Coronary artery (tissue), 2 donors: ENCODE data around the gene CPD.
A peak's percentile ranks its signal among the peaks of the same experiment; 100 is the strongest.

ENCODE experiments used
- DNase-seq: peaks from one replicate; pipeline ENCODE4 v3.0.0-alpha.2; 2017; ENCODE audit warnings: low spot score
- H3K27ac ChIP-seq, 2 donors: fragments of 200-600 bp; sonication (generic); one replicate each; pipeline ENCODE4 v1.5.1; 2016 to 2019
- H3K4me3 ChIP-seq: fragments of 200-600 bp; sonication (generic); 2 replicates; pipeline ENCODE4 v1.5.1; 2016; ENCODE audit warnings: mild to moderate bottlenecking, moderate library complexity
- TF ChIP-seq, protein P1 (sequence below): fragments of 200-600 bp; sonication (generic); IDR thresholded peaks from one replicate; pipeline ENCODE4 v1.5.1; 2019; ENCODE audit warnings: antibody characterized with exemption

Gene CPD

GRCh38 chr17:30503558-30503957 is 124.8 kb downstream of the CPD start:
- no peak overlapping the region for H3K27ac ChIP-seq
- no peak overlapping the region for H3K4me3 ChIP-seq
- TF ChIP-seq, protein P1, sequence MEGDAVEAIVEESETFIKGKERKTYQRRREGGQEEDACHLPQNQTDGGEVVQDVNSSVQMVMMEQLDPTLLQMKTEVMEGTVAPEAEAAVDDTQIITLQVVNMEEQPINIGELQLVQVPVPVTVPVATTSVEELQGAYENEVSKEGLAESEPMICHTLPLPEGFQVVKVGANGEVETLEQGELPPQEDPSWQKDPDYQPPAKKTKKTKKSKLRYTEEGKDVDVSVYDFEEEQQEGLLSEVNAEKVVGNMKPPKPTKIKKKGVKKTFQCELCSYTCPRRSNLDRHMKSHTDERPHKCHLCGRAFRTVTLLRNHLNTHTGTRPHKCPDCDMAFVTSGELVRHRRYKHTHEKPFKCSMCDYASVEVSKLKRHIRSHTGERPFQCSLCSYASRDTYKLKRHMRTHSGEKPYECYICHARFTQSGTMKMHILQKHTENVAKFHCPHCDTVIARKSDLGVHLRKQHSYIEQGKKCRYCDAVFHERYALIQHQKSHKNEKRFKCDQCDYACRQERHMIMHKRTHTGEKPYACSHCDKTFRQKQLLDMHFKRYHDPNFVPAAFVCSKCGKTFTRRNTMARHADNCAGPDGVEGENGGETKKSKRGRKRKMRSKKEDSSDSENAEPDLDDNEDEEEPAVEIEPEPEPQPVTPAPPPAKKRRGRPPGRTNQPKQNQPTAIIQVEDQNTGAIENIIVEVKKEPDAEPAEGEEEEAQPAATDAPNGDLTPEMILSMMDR = no peak
- DNase-seq = no peak

DNA sequence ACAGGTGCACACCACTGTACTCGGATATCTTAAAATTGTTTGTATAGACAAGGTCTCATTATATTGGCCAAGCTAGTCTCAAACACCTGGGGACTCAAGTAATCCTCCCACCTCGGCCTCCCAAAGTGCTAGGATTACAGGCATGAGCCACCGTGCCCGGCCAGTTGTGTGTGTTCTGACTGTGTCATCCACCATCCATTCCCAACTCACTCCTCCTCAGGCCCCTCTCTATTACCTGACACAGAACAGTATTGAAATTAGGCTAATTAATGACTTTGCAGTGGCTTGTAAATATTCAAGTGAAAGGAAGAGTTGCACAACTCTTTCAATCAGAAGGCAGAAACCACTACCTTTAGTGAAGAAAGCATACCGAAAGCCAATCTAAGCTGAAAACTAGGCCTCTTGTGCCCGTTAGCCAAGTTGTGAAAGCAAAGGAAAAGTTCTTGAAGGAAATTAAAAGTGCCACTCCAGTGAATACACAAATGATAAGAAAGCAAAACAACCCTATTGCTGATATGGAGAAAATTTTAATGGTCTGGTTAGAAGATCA is 127.2 kb downstream of the CPD start:
- TF ChIP-seq, protein P1 = no peak
- no peak for DNase-seq
- Histone ChIP-seq H3K27ac (no peak overlapping the region), H3K4me3 (no peak overlapping the region)

GRCh38 chr17:30506481-30506880 is 127.8 kb downstream of the CPD start:
- H3K27ac ChIP-seq = no peak overlapping the region
- no peak for DNase-seq
- TF ChIP-seq, protein P1 = no peak
- H3K4me3 ChIP-seq = no peak overlapping the region

GRCh38 chr17:30513346-30513745 is 134.6 kb downstream of the CPD start:
- DNase-seq = no peak
- Histone ChIP-seq H3K4me3 (no peak overlapping the region), H3K27ac (no peak overlapping the region)
- TF ChIP-seq, protein P1 = no peak

DNA sequence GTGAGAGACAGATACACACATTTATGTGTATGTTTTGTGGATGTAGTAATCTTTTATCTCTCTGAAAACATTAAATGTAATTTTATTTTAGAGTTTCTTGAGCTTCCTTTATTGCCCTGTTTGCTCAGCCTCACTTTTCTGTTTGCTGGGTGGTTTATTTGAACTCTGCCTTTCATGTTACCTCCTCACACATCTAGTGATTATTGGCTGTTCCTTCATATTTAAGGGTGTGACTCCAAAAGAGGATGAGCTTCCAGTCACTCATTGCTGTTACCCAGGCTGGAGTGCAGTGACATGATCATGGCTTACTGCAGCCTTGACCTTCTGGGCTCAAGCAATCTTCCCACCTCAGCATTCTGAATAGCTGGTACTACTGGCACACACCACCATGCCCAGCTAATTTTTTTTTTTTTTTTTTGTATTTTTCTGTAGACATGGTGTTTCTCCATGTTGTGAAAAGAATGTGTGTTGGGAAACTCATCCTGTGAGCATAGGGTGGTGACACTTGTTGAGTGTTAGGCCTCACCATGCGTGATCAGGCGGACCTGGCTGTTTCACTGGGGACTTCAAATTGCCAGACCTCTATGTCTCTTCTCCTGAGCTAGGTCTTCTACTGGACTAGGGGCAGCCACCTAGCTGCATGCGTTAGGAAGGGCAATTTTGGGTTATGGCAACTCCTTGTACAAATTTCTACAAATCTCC is 136.3 kb downstream of the CPD start:
- no peak overlapping the region for H3K4me3 ChIP-seq

DNA sequence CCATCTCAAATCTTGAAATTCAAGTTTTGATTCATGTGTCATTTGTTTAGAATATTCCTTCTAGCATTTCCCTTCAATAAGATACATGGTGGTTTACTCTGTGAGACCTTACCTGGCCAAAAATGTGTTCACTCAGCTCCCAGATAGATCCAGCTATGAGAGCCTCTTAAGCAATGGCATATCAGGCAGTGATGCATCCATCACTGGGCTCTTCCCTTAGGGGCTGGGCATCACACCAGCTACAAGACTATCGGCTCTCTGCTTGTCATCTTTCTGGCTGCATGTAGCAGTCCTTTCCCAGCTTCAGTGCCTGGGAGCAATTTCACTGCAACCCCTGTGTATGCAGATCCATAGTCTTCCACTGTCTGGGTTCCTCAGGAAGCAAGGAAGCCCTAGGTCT is 139.1 kb downstream of the CPD start:
- TF ChIP-seq, protein P1 = no peak
- Histone ChIP-seq H3K27ac (no peak overlapping the region), H3K4me3 (no peak overlapping the region)
- DNase-seq = no peak

More for the DNA sequence above, 136.3 kb downstream of the CPD start:
- TF ChIP-seq, protein P1 = no peak
- no peak for DNase-seq
- H3K27ac ChIP-seq = no peak overlapping the region

DNA sequence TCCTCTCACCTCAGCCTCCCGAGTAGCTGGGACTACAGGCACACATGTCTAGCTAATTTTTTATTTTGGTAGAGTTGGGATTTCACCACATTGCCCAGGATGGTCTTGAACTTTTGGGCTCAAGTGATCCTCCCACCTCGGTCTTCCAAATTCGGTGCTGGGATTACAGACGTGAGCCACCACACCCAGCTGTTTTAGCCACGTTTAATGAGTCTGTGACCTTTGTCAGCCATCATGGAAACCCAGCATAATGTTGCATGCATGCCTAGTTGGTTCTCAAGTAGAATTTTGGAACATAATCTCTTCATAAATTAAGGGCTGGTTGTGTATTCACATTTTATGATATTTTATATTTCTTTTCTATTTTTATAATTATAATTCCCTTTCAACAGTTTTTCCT is 140.4 kb downstream of the CPD start:
- Histone ChIP-seq H3K27ac (peak overlapping the region; percentile 48 to 52), H3K4me3 (peak overlapping the region; percentile 8)
- no peak for DNase-seq
- TF ChIP-seq, protein P1 = no peak
